Fibroblast of mammary gland (primary cell): ENCODE results near the gene MIOX.

Experiments
- DNase-seq: peaks from one replicate; pipeline ENCODE4 v3.0.0-alpha.2; 2010; ENCODE audit warnings: low read depth
- H3K4me3 ChIP-seq: 2 replicates; pipeline ENCODE4 v1.5.1; 2011; ENCODE audit warnings: low read depth, mild to moderate bottlenecking, low read length, moderate library complexity; ENCODE audit not compliant: control insufficient read depth
- TF ChIP-seq, protein P1 (sequence below): conservative IDR thresholded peaks from 2 replicates; pipeline ENCODE4 v1.5.1; 2011; ENCODE audit warnings: low read depth, low read length, inconsistent platforms; ENCODE audit not compliant: control insufficient read depth, insufficient read depth

Gene MIOX

DNA sequence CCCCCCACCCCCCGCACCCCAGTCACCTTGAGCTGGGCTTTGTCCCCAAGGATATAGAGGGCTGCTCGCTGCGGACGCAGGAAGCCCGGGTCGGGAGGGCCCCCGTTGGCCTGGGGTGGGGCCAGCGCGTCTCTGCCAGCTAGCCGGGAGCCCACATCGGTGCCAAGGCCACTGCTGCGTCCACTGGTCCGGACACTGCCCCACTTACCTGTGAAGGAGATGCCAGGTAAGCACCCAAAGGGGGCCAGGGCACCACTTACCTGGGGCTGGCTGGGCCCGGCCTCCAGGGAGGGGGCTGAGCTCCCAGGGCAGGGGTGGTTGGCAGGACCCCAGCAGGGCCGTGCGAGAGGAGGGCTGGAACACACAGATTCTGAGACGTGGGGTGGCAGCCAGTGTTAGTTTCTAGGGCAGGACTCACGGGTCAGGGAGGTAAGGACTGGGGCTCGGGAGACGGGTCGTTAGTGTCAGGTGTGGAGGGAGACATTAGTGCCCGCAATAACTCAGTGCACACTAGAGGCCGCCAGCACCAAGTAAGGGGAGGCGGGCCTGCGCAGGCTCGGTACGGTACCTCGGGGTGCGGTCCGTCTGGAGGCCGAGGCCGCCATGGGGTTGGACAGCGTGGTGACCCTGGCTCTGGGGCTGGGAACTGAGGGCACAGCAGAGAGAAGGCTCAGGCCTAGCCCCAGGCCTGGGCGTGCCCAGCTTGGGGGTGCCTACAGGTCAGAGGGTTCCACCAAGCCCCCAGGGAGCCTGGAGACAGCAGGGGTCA lies 30.0 kb upstream of the MIOX start:
- no peak for DNase-seq

DNA sequence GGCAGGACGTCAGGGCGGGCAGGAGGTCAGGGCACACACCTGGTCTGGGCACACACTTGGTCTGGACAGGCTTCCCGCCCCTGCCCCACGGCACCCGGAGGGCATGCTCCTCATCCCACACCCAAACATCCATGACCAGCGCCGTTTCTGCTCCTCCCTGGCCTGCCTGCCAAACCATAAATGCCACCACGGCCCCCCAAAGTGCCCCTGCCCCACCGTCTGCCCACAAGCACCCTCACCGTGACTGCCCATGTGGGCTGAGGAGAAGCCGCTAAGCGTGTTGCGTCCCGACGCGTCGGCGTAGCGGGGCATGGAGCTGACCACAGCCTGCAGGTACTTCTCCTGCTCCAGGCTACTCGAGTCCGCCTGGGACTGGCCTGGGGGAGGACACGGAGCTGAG lies 27.6 kb upstream of the MIOX start:
- DNase-seq: no peak
- no peak overlapping the region for H3K4me3 ChIP-seq
- TF ChIP-seq, protein P1, sequence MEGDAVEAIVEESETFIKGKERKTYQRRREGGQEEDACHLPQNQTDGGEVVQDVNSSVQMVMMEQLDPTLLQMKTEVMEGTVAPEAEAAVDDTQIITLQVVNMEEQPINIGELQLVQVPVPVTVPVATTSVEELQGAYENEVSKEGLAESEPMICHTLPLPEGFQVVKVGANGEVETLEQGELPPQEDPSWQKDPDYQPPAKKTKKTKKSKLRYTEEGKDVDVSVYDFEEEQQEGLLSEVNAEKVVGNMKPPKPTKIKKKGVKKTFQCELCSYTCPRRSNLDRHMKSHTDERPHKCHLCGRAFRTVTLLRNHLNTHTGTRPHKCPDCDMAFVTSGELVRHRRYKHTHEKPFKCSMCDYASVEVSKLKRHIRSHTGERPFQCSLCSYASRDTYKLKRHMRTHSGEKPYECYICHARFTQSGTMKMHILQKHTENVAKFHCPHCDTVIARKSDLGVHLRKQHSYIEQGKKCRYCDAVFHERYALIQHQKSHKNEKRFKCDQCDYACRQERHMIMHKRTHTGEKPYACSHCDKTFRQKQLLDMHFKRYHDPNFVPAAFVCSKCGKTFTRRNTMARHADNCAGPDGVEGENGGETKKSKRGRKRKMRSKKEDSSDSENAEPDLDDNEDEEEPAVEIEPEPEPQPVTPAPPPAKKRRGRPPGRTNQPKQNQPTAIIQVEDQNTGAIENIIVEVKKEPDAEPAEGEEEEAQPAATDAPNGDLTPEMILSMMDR: no peak

More for the DNA sequence above, 30.0 kb upstream of the MIOX start:
- no peak overlapping the region for H3K4me3 ChIP-seq
- TF ChIP-seq, protein P1: no peak

DNA sequence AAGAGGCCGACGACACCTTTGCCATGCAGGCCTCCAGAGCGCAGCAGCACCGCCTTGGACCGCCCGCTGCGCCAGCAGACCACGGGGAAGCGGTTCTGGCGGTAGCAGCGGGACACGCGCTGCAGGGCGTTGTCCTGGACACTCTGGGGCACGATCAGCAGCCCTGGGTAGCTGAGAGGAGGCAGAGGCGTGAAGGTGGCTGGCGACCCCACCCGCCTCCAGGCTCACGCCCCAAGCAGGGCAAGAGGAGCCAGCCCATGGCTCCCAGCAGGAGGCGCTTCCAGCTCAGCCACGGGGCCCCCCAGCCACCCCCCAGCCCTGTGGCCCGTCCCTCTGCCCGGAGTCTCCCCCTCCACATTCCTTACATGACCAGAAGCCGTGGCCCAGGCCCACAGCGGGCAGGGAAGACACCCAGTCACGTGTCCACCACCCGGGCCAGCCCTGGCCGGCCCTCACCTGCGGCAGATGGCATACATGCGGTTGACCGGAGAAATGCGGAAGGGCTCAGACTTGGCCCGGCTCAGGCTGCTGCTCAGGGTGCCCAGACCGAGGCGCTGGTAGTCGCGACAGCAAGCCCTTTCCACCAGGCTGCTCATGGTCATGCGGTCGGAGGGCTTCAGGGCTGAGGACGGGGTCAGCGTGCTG lies 27.0 kb upstream of the MIOX start:
- DNase-seq: no peak
- TF ChIP-seq, protein P1: no peak
- H3K4me3 ChIP-seq: no peak overlapping the region

DNA sequence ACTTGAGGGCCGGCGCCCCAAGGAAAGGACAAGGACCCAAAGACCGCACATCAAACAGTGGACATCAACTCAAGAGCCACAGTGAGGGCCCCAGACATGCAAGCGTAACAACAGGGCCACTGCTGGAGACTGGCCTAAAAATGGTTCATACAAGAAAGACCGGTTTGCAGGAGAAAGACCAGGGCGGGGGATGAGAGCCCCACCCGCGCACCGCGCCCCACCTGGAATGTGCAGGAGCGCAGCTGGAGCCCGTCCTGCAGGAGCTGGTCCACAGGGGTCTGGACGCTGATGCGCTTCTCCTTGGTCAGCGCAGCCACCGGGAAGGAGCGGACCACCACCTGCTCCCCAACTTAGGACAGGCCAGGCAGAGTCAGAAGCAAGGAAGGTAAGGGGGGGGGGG lies 25.7 kb upstream of the MIOX start:
- no peak overlapping the region for H3K4me3 ChIP-seq
- TF ChIP-seq, protein P1: no peak
- DNase-seq: no peak

DNA sequence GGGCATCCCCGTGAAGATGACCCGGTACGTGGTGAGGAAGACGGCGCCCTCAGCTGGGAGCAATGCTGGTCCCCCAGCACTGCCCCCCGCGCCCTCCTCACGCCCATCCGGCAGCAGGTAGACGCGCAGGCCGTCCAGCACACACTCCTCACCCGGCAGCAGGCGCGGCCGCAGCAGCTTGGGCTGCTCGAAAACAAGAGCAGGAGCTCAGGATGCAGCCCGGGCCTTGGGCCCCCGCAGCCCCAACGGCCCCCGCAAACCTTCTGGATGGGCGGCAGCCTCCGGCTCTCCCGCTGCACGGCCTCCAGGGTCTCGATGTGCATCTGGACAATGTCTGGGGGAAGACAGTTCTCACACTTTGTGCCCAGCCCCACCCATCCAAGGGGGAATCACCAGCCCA lies 25.1 kb upstream of the MIOX start:
- H3K4me3 ChIP-seq: no peak overlapping the region
- no peak for DNase-seq
- TF ChIP-seq, protein P1: no peak

DNA sequence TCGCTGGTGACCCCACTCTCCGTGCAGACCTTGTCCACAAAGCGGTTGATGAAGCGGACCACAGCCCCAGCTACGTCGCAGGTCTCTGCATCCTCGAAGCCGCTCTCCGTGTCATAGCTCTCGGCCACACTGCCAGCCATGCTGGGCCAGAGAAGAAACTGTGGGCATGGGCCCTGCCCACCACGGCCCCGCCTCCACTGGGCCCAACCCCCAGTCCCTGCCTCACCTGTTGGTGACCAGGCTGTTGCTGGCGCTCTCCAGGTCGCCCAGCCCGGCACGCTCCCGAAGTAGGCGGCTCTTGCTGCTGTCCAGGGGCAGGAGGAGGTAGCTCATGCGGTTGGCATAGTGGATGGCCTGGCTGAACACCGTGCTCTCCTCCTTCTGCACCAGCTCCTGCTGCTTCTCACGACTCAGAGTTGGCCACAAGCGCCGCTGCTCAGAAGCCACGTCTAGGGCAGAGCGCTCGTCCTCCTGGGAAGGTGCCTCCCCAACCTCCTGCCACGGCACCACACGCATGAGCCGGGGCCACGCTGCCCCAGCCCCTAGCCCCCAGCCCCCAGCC lies 24.6 kb upstream of the MIOX start:
- DNase-seq: no peak
- TF ChIP-seq, protein P1: no peak
- H3K4me3 ChIP-seq: no peak overlapping the region
